Measurements from ENCODE around the gene EXOSC7. TPM values are rescaled to one million over a fixed set of nuclear protein-coding genes. Genes with fewer than 3 reads are reported as not detected.

The EXOSC7 gene
- total RNA-seq, 1 experiment from 2014 or later = 88.7 TPM

- no peak overlapping the region for H4K5ac ChIP-seq (ENCODE audit: insufficient read length, low read depth, low read length)
- no peak overlapping the region for H4K8ac ChIP-seq (replicated peaks; ENCODE audit: insufficient read length, low read depth, low read length)
- no peak overlapping the region for H2BK15ac ChIP-seq (ENCODE audit: low read depth, low read length)
- H4K91ac ChIP-seq (ENCODE audit: insufficient read length, low read depth, low read length) = no peak overlapping the region
- H3K23ac ChIP-seq (ENCODE audit: insufficient read length, low read depth, low read length) = no peak overlapping the region
- DNase-seq = no peak
- no peaks in the 10 kb centered on the region for H3K4me1 ChIP-seq (ENCODE audit: insufficient read depth, low read length)
- H3K27me3 ChIP-seq (ENCODE audit: insufficient read depth, low read length) = peaks cover 27% of the 10 kb centered on the region; the same call in 1 of the 2 replicates
- no peak overlapping the region for H2BK5ac ChIP-seq (ENCODE audit: insufficient read length, low read length)
- no peak overlapping the region for H3K4ac ChIP-seq (ENCODE audit: low read depth, low read length)
- H3K23me2 ChIP-seq (ENCODE audit: insufficient read length, low read depth, low read length, poor library complexity, severe bottlenecking) = no peaks in the 10 kb centered on the region
- H3K79me1 ChIP-seq (ENCODE audit: insufficient read depth, low read depth, low read length, poor library complexity, severe bottlenecking) = no peaks in the 10 kb centered on the region
- no peak overlapping the region for H3K27ac Mint-ChIP-seq
- H2AFZ ChIP-seq (ENCODE audit: low read length) = no peak overlapping the region
- WGBS (ENCODE audit: extremely low coverage, insufficient read length, low lambda C conversion rate) = no CpG with 5 or more reads among the region's 3 CpGs
- H3T11ph ChIP-seq (ENCODE audit: low read length) = no peak overlapping the region
- no peak overlapping the region for H3K4me2 ChIP-seq (ENCODE audit: insufficient read depth, insufficient read length, low read length)
- no peak overlapping the region for H2BK120ac ChIP-seq (ENCODE audit: low read depth, low read length, poor library complexity, severe bottlenecking)
- no peaks in the 10 kb centered on the region for H4K20me1 ChIP-seq (ENCODE audit: control insufficient read depth, insufficient read depth, insufficient read length)
- H3K56ac ChIP-seq (ENCODE audit: insufficient read length, low read depth, low read length) = no peak overlapping the region
- H2BK12ac ChIP-seq (ENCODE audit: insufficient read length, low read depth, low read length) = no peak overlapping the region
- H3K4me3 Mint-ChIP-seq = no peak overlapping the region
- H3K14ac ChIP-seq (ENCODE audit: insufficient read depth, low read length) = no peak overlapping the region
- H2BK20ac ChIP-seq (ENCODE audit: low read depth, low read length, poor library complexity, severe bottlenecking) = no peak overlapping the region
- no peak overlapping the region for H3K27ac ChIP-seq (ENCODE audit: insufficient read length, low read depth, low read length)
- peaks cover 100% of the 10 kb centered on the region for H3K27me3 Mint-ChIP-seq (ENCODE audit: low read depth)
- no peak overlapping the region for H2AK5ac ChIP-seq (ENCODE audit: insufficient read length, low read length)
- H3K79me2 ChIP-seq (ENCODE audit: insufficient read depth, low read length) = no peaks in the 10 kb centered on the region
- peaks cover 14% of the 10 kb centered on the region in 2 experiments for H3K4me1 Mint-ChIP-seq
- no peak overlapping the region for H3K9ac ChIP-seq (ENCODE audit: extremely low read depth, insufficient read length, low read length)
- peaks cover 0 to 3% of the 10 kb centered on the region in 2 experiments; a peak in 1 of 5 replicates for H3K9me3 Mint-ChIP-seq
- no peak for TF ChIP-seq CTCF (conservative IDR thresholded peaks at IDR 0.05)
- H3K9me3 ChIP-seq (ENCODE audit: control insufficient read depth, low read depth, low read length) = no peaks in the 10 kb centered on the region
- H3K18ac ChIP-seq (ENCODE audit: insufficient read length, low read depth, low read length) = no peak overlapping the region
- no peaks in the 10 kb centered on the region for H3K36me3 Mint-ChIP-seq (ENCODE audit: insufficient read depth in 1 of 3, low read depth in 3 of 3)
Observed at GRCh38 chr3:45054196-45054857, 78.3 kb downstream of the EXOSC7 start.
